LHCN-M2 (cell line): Measurements from ENCODE around the gene CROT. TPM values are rescaled to one million over a fixed set of nuclear protein-coding genes. Genes with fewer than 3 reads are reported as not detected.
"Not testable (repeated sequence)": the region's sequence is repeated elsewhere in the genome, so short reads cannot be mapped to it uniquely, and the experiment has no call there.

Experiments
- DNase-seq: peaks from one replicate; pipeline ENCODE4 v3.0.0-alpha.2; 2012; ENCODE audit warnings: low read depth
- polyA plus RNA-seq: library from polyadenylated mRNA; unstranded; fragments of >200 nt; gene quantifications from one replicate; pipeline ENCODE4 v1.2.1, GENCODE V29; 2012; ENCODE audit warnings: missing spikeins
- total RNA-seq: library from RNA; depleted of rRNA; stranded (reverse); fragments of >200 nt; gene quantifications from 2 replicates; pipeline ENCODE4 v1.2.3, GENCODE V29; 2014; rRNA removed

CROT gene, protein sequence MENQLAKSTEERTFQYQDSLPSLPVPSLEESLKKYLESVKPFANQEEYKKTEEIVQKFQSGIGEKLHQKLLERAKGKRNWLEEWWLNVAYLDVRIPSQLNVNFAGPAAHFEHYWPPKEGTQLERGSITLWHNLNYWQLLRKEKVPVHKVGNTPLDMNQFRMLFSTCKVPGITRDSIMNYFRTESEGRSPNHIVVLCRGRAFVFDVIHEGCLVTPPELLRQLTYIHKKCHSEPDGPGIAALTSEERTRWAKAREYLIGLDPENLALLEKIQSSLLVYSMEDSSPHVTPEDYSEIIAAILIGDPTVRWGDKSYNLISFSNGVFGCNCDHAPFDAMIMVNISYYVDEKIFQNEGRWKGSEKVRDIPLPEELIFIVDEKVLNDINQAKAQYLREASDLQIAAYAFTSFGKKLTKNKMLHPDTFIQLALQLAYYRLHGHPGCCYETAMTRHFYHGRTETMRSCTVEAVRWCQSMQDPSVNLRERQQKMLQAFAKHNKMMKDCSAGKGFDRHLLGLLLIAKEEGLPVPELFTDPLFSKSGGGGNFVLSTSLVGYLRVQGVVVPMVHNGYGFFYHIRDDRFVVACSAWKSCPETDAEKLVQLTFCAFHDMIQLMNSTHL
- total RNA-seq = 24.8 and 32.4 TPM in 2 replicates
- 10.4 TPM for polyA plus RNA-seq

DNA sequence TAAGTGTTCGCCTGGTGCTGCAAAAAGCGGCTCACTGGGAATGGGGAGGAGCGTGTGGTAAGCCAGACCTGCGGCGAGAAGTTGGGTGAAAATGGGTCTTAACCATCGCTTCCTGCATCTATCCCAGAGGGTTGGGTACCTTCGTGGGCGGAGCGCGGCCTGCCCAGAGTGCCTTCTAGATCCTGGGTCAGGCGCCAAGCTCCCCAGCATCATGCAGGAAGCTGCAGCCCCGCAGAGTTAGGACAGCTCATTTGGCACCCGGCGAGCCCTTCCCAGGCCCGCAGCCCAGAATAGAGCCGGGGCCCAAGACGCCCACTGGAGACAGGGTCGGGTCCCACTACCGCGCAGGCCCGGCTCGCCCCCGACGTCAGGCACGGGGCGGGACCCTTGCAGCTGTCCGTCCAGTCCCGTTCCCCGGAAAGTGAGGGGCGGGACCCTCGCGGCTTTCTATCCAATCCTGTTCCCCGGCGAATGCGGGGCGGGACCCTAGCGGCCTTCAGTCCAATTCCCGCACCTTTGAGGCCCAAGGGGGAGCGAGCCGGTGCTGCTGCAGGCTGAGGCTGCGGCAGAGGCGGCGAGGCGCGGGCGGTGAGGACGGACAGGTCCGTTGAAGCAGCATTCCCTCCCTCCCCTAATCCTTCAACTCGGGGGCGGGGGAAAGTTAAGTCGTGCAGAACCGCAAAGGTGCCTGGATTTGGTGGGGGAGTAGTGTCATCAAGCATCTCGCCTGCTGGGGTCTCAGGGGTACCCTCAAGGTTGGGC lies at the start of gene CROT:
TSS of gene CROT (plus strand) at position 499 of the 762 bp plus-strand sequence. CDS start 3,405 bp downstream, outside the sequence.
- DNase-seq = peak; percentile 95

GRCh38 chr7:87300756-87301155 lies 44.7 kb upstream of the CROT start:
- DNase-seq = no peak

DNA sequence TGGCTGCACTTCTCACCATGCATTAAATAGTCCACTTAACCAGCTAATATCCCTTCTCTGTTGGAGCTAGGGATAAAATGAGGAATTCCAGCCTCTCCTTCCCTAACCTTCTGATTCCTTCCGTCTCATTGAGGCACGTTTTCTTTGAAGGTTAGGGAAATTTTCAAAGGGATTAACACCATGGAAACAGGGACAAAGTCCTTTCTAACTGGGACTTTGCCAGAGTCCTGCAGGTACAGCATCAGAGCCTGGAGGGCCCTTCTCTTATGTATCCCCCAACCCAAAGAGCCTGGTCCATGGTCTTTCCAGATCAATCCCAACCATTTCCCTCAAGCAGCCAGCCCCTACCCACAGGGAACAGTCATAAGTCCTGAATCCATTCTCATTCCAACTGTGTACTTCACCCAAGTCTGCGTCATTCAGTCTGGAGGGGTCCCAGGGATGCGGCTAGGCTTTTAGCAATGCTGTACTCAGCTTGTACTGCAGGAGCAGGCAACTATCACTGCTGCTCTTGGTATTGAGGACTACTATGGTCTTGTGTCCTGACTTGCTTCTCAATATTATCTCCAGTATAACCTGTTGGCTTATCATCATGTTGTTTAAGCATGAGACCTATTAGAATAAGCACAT lies 34.6 kb upstream of the CROT start:
- no peak for DNase-seq

GRCh38 chr7:87312215-87312865 lies 33.1 kb upstream of the CROT start:
- DNase-seq = peak; percentile 66

DNA sequence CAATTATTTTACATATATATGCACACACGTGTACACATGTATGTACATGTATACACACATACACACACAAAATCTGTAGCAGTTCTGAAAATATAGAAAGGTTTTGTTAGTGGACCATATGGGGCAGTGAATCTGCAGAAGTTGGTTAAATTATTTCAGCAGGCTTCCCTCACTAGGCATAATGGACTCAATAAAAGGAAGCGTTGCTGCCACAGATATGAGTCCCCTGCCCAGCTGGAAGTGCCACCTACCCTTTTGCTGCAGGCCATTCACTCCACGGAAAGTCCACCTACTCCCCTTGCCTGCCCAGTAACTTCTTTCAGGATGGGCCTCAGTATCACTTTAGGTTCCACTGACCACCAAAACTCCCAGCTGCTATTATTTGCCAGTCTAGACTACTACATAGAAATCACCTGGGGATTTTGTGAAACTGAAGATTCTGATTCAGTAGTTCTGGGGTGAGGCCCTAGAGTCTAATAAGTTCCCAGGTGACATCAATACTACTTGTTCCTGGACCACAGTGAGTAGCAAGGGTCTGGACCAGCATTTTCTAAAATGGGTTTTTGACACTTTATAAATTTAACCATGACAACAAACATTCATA lies 29.3 kb upstream of the CROT start:
- DNase-seq = no peak

DNA sequence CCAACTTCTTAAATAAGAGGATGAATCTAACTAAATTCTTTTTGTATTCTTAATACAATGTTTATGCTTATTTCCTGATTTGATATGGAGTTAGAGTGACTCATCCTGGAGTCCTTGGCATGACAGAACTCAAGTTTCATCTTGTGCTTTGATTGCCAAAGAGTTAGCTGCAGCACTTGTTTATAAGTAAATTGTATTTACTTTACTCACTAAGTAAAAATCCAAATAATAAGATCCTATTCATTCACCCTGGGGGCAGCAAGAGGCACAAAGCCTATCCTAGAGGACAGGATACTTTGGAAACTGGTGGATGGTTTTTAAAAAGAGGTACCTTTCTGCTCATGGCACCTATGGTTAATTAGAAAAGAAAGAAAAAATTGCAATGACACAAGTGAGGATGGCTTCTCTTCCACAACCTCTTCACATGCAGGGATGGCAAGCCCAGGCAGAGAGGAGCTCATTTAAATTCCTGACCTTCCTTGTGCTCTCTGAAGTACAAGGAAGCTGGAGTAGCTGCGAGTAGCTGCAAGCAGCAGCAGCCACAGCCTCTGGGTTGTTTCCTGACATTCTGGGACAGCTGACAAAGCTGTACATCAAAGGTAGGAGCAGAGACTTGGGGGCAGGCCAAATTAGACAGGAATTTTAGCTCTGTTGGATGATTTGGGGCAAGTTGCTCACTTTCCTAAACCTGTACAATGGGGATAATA lies 28.5 kb upstream of the CROT start:
- peak; percentile 87 for DNase-seq

DNA sequence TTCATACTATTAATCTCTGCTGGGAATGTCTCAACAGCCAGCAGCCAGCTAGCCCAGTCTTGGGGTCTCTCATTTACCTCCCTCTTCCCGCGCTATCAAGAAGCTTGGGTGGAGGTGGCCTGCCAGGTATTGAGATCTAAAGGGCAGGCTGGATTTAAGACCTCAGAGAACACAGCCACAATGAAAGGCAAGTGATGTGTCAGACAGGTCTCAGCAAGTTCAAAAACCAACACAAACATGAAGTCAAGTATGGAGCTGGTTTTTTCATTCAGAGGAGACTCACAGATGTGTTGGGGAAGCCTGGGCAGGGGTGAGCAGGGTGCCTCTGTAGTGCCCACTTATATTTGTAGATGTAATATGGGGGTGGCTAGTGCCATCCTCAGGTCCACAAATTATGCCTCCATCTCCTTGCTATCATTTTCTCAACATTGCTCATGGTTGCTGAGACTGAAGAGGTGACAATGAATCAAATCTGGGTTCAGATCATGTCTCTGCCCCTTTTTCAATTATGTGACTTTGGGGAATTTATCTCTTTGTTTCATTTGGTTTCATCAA lies 27.7 kb upstream of the CROT start:
- DNase-seq = no peak

DNA sequence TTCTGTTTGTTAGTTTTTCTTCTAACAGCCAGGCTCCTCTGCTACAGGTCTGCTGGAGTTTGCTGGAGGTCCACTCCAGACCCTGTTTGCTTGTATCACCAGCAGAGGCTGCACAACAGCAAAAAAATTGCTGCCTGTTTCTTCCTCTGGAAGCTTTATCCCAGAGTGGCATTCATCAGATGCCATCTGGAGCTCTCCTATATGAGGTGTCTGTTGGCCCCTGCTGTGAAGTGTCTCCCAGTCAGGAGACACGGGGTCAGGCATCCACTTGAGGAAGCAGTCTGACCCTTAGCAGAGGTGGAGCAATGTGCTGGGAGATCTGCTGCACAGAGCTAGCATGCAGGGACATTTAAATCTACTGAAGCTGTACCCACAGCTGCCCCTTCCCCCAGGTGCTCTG lies 26.7 kb upstream of the CROT start:
- DNase-seq = no peak

- DNase-seq = not testable (repeated sequence)
These were observed 26.3 kb upstream of the CROT start for GRCh38 chr7:87319154-87319581.

GRCh38 chr7:87322912-87323311 lies 22.6 kb upstream of the CROT start:
- DNase-seq = no peak

- no peak for DNase-seq
These were observed 19.7 kb upstream of the CROT start for GRCh38 chr7:87325576-87326370.

DNA sequence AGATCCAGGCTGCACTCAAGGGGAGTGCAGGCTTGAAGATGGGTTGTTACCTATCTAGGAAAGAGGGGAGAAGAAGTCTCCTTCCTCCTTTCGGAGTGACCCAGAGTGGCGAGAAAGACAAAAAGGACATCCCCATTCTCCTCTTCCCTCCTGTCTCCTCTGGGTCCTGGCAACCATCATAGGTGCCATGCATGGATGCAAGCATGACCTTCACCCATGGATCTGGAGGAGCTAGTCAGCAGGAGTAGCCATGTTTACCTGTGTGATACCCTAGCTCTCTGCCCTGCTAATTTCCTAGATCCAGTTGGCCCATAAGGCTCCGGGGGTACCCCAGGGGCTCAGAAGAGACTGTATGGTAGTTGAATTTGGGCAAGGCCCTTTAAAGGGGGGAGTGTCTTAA lies 17.2 kb upstream of the CROT start:
- peak; percentile 42 for DNase-seq

DNA sequence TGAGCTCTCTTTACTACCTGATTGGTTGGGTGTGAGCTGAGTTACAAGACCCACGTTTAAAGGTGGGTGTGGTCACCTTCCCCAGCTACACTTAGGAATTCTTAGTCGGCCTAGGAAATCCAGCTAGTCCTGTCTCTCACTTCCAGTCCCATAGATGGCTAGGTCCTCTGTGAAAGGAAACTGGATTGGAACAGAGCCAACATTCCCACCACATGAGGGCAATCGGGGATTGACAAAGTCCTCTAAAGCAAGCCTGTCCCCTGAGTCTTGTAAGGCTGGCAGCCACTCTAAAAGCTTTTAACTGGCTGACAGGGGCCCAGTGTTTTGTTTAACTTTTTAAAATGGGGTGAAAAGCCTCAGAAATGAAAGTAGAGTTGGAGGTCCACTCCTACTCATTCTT lies 15.1 kb upstream of the CROT start:
- no peak for DNase-seq

DNA sequence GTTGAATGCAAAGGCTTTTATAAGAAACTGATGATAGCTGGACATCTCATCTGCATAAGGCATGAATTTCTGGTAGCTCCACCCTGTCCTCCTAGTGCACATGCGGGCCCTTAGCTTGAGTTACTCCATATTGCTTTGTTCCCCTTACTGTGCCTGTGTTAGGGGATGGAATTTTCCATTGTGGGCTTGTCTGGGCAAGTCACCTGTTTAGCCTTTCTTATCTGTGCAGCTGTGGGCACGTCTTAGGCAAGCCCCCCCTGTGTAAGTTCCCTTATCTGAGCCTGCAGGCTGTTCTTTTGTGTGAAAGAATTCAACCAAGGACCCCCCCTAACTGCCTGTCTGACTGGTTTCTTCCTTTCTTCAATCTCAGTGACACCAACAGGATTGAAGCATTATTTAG lies 14.5 kb upstream of the CROT start:
- DNase-seq = no peak

DNA sequence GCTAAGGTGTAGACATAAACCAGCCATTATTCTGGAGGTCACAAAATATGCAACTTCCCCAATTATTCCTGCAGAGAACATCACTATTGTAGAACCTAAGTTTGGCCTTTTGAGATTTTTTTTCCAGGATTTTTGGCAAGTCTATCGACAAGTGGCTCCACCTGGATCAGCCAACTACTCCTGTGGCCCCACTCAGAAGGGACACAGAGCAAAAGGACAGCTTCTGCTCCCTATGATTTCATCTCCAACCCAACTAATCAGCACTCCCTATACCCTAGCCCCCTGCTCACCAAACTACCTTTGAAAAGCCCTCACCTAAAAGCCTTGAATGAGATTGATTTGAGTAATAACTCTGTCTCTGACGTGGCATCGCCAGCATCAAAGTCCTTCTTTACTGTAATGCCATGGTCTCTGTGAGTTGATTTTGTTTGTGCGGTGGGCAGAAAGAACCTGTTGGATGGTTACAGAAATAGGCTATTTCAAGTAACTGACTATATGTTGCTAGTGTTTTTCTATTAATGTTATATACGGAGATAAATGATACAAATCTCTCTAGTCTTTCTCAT lies 13.7 kb upstream of the CROT start:
- DNase-seq = no peak

GRCh38 chr7:87332321-87332720 lies 13.1 kb upstream of the CROT start:
- DNase-seq = no peak

DNA sequence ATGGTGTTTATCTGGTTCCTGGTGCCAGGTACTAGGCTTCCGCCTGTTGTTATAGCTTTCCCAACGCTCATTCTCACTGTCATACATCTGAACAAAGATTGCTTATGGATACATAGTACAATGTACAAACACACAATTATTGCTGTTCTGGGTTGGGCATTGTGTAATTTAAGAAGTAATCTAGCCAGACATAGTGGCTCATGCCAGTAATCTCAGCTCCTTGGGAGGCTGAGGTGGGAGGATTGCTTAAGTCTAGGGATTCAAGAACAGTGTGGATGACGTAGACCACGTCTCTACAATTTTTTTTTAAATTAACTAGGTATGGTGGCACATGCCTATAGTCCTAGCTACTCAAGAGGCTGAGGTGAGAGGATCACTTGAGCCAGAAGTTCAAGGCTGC lies 9.3 kb upstream of the CROT start:
- no peak for DNase-seq

DNA sequence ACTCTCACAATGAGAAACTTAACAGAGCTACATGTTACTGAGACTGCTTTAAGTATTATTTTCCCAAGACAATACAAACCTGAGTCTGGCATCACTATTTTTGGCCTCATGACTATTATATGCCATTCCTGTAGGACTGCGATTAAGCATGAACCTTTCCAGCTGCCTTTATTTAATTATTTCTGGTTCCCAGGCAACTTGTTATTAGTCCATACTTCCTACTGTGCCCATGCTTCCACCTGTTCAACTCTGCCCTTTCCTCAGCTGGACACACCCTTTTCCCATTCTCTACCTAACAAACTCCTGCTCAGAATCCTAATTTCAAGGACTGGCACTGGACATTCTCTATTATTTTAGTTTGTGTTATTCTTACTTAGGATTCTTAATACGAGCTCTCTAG lies 8.1 kb upstream of the CROT start:
- no peak for DNase-seq

DNA sequence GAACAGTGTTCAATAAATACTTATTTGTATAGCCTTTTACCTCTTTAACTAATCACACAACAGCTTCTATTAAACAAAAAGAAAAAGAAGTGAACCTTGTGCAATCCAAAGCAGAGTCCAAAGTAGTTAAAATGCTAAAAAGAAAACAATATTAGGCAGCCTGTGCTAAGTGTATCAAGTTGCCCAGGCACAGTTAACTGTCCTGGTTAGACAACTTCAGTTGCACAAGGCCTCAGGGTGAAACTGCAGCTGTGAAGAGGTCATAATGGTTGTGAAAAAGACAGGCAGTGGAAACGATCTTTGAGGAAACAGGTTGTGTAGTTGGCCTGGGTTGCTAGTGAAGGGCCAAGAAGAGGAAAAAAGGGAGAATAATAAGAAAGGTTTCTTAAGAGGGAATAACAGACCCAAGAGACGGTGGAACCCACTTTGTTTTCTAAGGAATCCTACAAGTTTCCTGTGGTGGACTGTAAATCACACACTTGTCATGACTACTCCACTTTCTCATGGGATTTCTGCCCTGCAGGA lies 6.0 kb upstream of the CROT start:
- peak; percentile 74 for DNase-seq
